IMR-90 (cell line): ENCODE results near the gene SLC35F3.

Source experiments
- BHLHE40 ChIP-seq: fragments of 150-350 bp; IDR thresholded peaks from 2 replicates; pipeline ENCODE4 v1.6.1; 2016; ENCODE audit warnings: mild to moderate bottlenecking, low read depth, low read length
- CTCF ChIP-seq: conservative IDR thresholded peaks from 2 replicates; pipeline ENCODE4 v1.5.1; 2012; ENCODE audit warnings: mild to moderate bottlenecking, low read depth, low read length, improper control_type of control experiment
- ELK1 ChIP-seq: fragments of 150-350 bp; IDR thresholded peaks from 2 replicates; pipeline ENCODE4 v1.6.1; 2016; ENCODE audit warnings: low read depth, mild to moderate bottlenecking, low read length, moderate library complexity, borderline replicate concordance
- FOS ChIP-seq: fragments of 150-350 bp; IDR thresholded peaks from 2 replicates; pipeline ENCODE4 v1.6.1; 2016; ENCODE audit warnings: low read depth, low read length
- POLR2A ChIP-seq: IDR thresholded peaks from 2 replicates; pipeline ENCODE4 v1.6.1; 2012; ENCODE audit warnings: mild to moderate bottlenecking, low read depth, low read length
- RAD21 ChIP-seq: IDR thresholded peaks from 2 replicates; pipeline ENCODE4 v1.6.1; 2012; ENCODE audit warnings: low read length, improper control_type of control experiment
- RCOR1 ChIP-seq: IDR thresholded peaks from 2 replicates; pipeline ENCODE4 v1.6.1; 2012; ENCODE audit warnings: mild to moderate bottlenecking, low read length, improper control_type of control experiment; ENCODE audit not compliant: insufficient replicate concordance
- RFX5 ChIP-seq: IDR thresholded peaks from 2 replicates; pipeline ENCODE4 v1.8.0; 2012; ENCODE audit warnings: low read depth, mild to moderate bottlenecking, low read length, moderate library complexity
- USF2 ChIP-seq: fragments of 150-350 bp; IDR thresholded peaks from 2 replicates; pipeline ENCODE4 v1.6.1; 2017; ENCODE audit warnings: mild to moderate bottlenecking, antibody characterized with exemption, low read length, low read depth

- TF ChIP-seq RFX5 (no peak), RAD21 (no peak), CTCF (no peak), USF2 (no peak), ELK1 (no peak), FOS (no peak), POLR2A (no peak), RCOR1 (no peak), BHLHE40 (no peak)
These were observed 369.5 kb downstream of the SLC35F3 start for GRCh38 chr1:234273981-234274380.
